KMS-11 (cell line): Measurements from ENCODE around the gene RPA1.
A peak's percentile ranks its signal among the peaks of the same experiment; 100 is the strongest.

Experiments used
- H2AFZ ChIP-seq: fragments of 200-600 bp; sonication (generic); 2 replicates; pipeline ENCODE4 v1.6.1; 2016; ENCODE audit warnings: antibody characterized with exemption, mixed run types, low read depth
- H3K27ac ChIP-seq: fragments of 200-600 bp; sonication (generic); 2 replicates; pipeline ENCODE4 v1.6.1; 2016; ENCODE audit warnings: mild to moderate bottlenecking, mixed run types
- H3K27me3 ChIP-seq: fragments of 200-600 bp; sonication (generic); 2 replicates; pipeline ENCODE4 v1.6.1; 2017; ENCODE audit warnings: mild to moderate bottlenecking, low read depth, mixed run types, moderate library complexity; ENCODE audit not compliant: insufficient read depth
- H3K36me3 ChIP-seq: fragments of 200-600 bp; sonication (generic); 2 replicates; pipeline ENCODE4 v1.6.1; 2017; ENCODE audit warnings: mild to moderate bottlenecking, mixed run types; ENCODE audit not compliant: insufficient read depth
- H3K4me1 ChIP-seq: fragments of 200-600 bp; sonication (generic); 2 replicates; pipeline ENCODE4 v1.6.1; 2016; ENCODE audit warnings: mild to moderate bottlenecking, low read depth, mixed run types; ENCODE audit not compliant: poor library complexity, severe bottlenecking
- H3K4me2 ChIP-seq: fragments of 200-600 bp; sonication (generic); 2 replicates; pipeline ENCODE4 v1.7.0; 2016; ENCODE audit warnings: mild to moderate bottlenecking, mixed run types
- H3K4me3 ChIP-seq: fragments of 200-600 bp; sonication (generic); IDR thresholded peaks from 2 replicates; pipeline ENCODE4 v1.6.1; 2017; ENCODE audit warnings: low read depth, low read length, mixed read lengths; ENCODE audit not compliant: insufficient read depth
- H3K79me2 ChIP-seq: fragments of 200-600 bp; sonication (generic); 2 replicates; pipeline ENCODE4 v1.6.1; 2016; ENCODE audit warnings: low read depth, mixed run types; ENCODE audit not compliant: insufficient read depth
- H3K9ac ChIP-seq: fragments of 200-600 bp; sonication (generic); 2 replicates; pipeline ENCODE4 v1.6.1; 2016; ENCODE audit warnings: mild to moderate bottlenecking, mixed run types
- H4K20me1 ChIP-seq: fragments of 200-600 bp; sonication (generic); 2 replicates; pipeline ENCODE4 v1.6.1; 2016; ENCODE audit warnings: mild to moderate bottlenecking, mixed run types; ENCODE audit not compliant: insufficient read depth
- TF ChIP-seq, protein P1 (sequence below): fragments of 200-600 bp; sonication (generic); conservative IDR thresholded peaks from 2 replicates; pipeline ENCODE4 v1.6.1; 2017; ENCODE audit warnings: low read depth, mild to moderate bottlenecking, antibody characterized with exemption, low read length, moderate library complexity, mixed read lengths

RPA1 gene

DNA sequence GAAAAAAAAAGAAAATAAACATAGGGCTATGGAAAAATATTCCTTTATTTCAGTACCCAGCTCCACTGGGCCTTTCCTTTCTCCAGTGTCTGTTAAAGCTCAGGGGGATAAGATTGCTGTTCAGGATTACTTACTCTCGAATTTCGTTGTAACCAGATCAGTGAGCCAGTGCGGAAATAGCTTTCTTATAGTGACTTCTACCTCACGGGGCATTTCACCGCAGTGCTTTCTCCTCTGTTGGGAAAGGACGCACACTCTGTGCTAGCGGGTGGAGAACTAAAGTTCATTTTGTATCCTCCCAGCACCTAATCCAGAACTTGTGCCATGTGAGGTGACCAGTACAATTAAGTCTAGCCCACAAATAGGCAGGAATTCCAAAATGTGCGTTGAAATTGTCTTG, 38.3 kb downstream of the RPA1 start:
- Histone ChIP-seq H4K20me1 (no peaks in the 10 kb centered on the region), H3K4me1 (peaks cover 45% of the 10 kb centered on the region), H2AFZ (no peak overlapping the region), H3K9ac (no peak overlapping the region), H3K4me3 (no peak overlapping the region), H3K4me2 (no peak overlapping the region), H3K79me2 (no peaks in the 10 kb centered on the region), H3K36me3 (no peaks in the 10 kb centered on the region), H3K27me3 (no peaks in the 10 kb centered on the region), H3K27ac (no peak overlapping the region)
- TF ChIP-seq, protein P1, sequence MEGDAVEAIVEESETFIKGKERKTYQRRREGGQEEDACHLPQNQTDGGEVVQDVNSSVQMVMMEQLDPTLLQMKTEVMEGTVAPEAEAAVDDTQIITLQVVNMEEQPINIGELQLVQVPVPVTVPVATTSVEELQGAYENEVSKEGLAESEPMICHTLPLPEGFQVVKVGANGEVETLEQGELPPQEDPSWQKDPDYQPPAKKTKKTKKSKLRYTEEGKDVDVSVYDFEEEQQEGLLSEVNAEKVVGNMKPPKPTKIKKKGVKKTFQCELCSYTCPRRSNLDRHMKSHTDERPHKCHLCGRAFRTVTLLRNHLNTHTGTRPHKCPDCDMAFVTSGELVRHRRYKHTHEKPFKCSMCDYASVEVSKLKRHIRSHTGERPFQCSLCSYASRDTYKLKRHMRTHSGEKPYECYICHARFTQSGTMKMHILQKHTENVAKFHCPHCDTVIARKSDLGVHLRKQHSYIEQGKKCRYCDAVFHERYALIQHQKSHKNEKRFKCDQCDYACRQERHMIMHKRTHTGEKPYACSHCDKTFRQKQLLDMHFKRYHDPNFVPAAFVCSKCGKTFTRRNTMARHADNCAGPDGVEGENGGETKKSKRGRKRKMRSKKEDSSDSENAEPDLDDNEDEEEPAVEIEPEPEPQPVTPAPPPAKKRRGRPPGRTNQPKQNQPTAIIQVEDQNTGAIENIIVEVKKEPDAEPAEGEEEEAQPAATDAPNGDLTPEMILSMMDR, result no peak

DNA sequence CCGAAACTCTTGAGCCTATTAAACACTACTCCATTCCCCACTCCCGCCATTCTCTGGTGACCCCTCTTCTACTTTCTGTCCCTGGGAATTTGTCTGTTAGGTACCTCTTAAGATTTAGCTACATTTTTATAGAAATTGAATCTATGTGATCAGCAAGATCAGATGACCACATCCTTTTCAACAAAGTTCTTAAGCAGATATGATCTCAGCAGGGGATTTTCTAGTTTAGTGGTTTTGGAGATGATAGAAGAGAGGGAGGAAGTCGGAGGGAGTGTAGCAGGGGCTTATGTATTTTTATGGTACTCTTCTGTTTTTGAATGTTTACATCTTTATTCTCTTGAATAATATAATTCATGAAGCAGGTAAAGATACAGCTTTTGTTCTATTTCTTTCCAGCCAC, 40.8 kb downstream of the RPA1 start:
- Histone ChIP-seq H4K20me1 (no peaks in the 10 kb centered on the region), H3K4me3 (no peak overlapping the region), H3K9ac (no peak overlapping the region), H3K4me1 (peaks cover 50% of the 10 kb centered on the region), H3K36me3 (no peaks in the 10 kb centered on the region), H3K27me3 (no peaks in the 10 kb centered on the region), H3K79me2 (no peaks in the 10 kb centered on the region), H2AFZ (no peak overlapping the region), H3K4me2 (peak overlapping the region; percentile 56), H3K27ac (peak overlapping the region; percentile 24; the same call in 1 of the 2 replicates)
- TF ChIP-seq, protein P1, result no peak

DNA sequence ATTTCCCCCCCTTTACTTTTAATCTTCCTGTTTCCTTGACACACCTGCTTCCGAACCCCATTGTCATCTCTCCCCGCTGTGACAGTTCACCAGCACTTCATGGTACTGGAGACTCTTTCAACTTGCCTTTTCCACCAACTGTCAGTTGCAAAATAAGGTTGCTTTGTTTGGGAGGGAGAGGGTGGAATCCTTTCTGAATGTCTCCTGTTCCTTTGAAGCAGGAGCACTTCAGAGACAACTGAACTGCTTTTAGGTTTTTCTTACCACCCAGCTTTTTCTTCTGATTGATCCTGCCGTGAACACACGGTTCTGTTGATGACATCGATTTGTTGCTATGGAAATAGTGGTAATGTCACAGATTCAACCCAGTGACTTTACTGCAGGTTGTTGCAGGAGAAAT, 42.0 kb downstream of the RPA1 start:
- H3K27me3 ChIP-seq, result no peaks in the 10 kb centered on the region
- no peaks in the 10 kb centered on the region for H3K79me2 ChIP-seq
- no peak overlapping the region; the same call in 1 of the 2 replicates for H3K4me2 ChIP-seq
- no peak overlapping the region for H3K9ac ChIP-seq
- no peak overlapping the region for H3K27ac ChIP-seq
- TF ChIP-seq, protein P1, result no peak
- H3K36me3 ChIP-seq, result no peaks in the 10 kb centered on the region
- no peak overlapping the region for H3K4me3 ChIP-seq
- no peak overlapping the region for H2AFZ ChIP-seq
- H4K20me1 ChIP-seq, result no peaks in the 10 kb centered on the region
- peaks cover 50% of the 10 kb centered on the region for H3K4me1 ChIP-seq

DNA sequence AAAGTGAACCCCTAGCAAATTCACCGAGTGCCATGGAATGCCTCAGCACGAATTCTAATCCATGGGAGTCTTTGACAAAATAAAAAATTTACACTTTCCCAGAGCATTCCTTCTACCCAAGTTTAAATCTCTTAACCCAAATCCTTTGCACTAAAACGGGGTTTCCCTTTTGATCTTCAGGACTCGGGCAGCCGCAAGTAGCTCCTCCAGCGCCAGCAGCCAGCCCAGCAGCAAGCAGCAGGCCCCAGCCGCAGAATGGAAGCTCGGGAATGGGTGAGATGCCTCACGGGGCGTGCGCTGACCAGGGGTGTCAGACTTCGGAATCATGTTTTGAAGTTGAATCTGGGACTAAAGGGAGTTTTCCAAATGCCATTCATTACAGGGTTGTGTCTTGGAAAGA, 42.4 kb downstream of the RPA1 start:
- no peak overlapping the region for H3K27ac ChIP-seq
- no peaks in the 10 kb centered on the region for H4K20me1 ChIP-seq
- TF ChIP-seq, protein P1, result no peak
- no peak overlapping the region for H2AFZ ChIP-seq
- no peak overlapping the region for H3K4me2 ChIP-seq
- peaks cover 50% of the 10 kb centered on the region for H3K4me1 ChIP-seq
- no peaks in the 10 kb centered on the region for H3K36me3 ChIP-seq
- H3K4me3 ChIP-seq, result no peak overlapping the region
- no peak overlapping the region for H3K9ac ChIP-seq
- no peaks in the 10 kb centered on the region for H3K79me2 ChIP-seq
- no peaks in the 10 kb centered on the region for H3K27me3 ChIP-seq

DNA sequence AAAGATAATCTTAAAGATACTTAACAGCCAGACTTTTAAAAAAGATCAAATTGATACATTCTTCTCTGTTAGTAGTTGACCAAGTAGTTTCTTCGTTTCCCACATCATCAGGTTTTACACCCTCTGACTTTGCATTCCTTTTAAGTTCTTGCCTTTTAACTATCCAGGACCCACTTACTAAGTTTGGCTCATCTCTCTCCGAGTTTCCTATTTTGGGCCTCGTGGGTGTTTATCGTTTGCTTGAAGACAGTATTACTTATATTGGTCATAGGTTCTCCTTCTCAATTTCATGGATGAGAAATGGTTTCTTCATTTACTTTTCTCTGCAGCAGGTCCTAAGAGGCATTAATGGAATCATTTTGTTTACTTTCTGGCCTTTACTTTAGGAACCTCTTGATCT, 43.2 kb downstream of the RPA1 start:
- H3K36me3 ChIP-seq, result no peaks in the 10 kb centered on the region
- H3K4me1 ChIP-seq, result peaks cover 50% of the 10 kb centered on the region
- H3K9ac ChIP-seq, result no peak overlapping the region
- TF ChIP-seq, protein P1, result no peak
- H3K27ac ChIP-seq, result no peak overlapping the region
- no peaks in the 10 kb centered on the region for H3K27me3 ChIP-seq
- no peak overlapping the region for H2AFZ ChIP-seq
- no peaks in the 10 kb centered on the region for H3K79me2 ChIP-seq
- 0 out of 2 replicates have a peak overlapping the region, but pooled peaks have one; percentile 15 for H3K4me2 ChIP-seq
- H3K4me3 ChIP-seq, result no peak overlapping the region
- no peaks in the 10 kb centered on the region for H4K20me1 ChIP-seq
